ENCODE data around the gene NT5DC4.

DNA sequence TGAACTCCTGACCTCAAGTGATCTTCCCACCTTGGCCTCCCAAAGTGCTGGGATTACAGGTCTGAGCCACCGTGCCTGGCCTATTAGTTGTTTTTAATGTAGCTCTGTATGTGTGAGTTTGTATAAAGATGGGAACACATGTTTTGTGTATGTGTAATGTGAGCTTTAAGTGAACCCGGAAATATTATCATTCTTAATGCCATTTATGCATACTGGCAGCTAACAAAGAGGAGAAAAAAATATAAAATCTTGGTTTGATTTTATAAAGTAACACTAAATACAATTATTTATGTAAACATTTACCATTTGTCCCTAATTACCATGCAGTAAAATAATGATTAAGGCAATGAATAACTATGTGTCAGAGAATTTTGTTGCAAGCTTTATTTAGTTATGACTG lies 52.7 kb downstream of the NT5DC4 start:
- no peak for TF ChIP-seq POLR2A (IDR thresholded peaks at IDR 0.05)
- no peak for TF ChIP-seq CTCF (IDR thresholded peaks at IDR 0.05)
